ENCODE results near the gene UBE2A. TPM values are rescaled to one million over a fixed set of nuclear protein-coding genes. Genes with fewer than 3 reads are reported as not detected.

Gene UBE2A
- total RNA-seq, 3 donors from 2014 or later (not counting 1 experiment from before 2014, with no cell fraction given), result 88.4 to 125 (median 91.0) TPM

GRCh38 chrX:119565107-119565663 is 9.2 kb upstream of the UBE2A start, which contains the start of gene STEEP1:
TSS of gene STEEP1 (minus strand) at chrX:119565409. CDS start at chrX:119565355, 54 bp downstream.
- H3K27ac Mint-ChIP-seq, result peak within 1 kb of the TSS; percentile 76 to 88
- H3K9me3 Mint-ChIP-seq, result no peaks in the 10 kb centered on the region
- intact Hi-C loops (cut with micrococcal nuclease), result loop anchor here (1.0 kb wide), 1 partner anchor 9 kb away; the partner anchor contains the start of gene UBE2A
- 0% methylated on average over 22 of the region's 27 CpGs for WGBS (ENCODE audit: insufficient coverage)
- peak within 1 kb of the TSS; percentile 81 for H3K4me3 ChIP-seq (ENCODE audit: low read length)
- H3K36me3 ChIP-seq (ENCODE audit: control insufficient read depth, insufficient read depth, low read length), result no peaks in the 10 kb centered on the region
- peaks cover 7 to 12% of the 10 kb centered on the region in 2 donors for H3K4me1 Mint-ChIP-seq
- no peaks in the 10 kb centered on the region for H3K36me3 Mint-ChIP-seq
- no peaks in the 10 kb centered on the region for H3K4me1 ChIP-seq (ENCODE audit: control insufficient read depth, insufficient read depth, low read length)
- DNase-seq, result peak; percentile 82 to 93
- no peaks in the 10 kb centered on the region for H3K27me3 Mint-ChIP-seq (ENCODE audit: low read depth in 2 of 2)
- ATAC-seq, result peak; percentile 95 to 98 (median 96)
- TF ChIP-seq, protein P1, sequence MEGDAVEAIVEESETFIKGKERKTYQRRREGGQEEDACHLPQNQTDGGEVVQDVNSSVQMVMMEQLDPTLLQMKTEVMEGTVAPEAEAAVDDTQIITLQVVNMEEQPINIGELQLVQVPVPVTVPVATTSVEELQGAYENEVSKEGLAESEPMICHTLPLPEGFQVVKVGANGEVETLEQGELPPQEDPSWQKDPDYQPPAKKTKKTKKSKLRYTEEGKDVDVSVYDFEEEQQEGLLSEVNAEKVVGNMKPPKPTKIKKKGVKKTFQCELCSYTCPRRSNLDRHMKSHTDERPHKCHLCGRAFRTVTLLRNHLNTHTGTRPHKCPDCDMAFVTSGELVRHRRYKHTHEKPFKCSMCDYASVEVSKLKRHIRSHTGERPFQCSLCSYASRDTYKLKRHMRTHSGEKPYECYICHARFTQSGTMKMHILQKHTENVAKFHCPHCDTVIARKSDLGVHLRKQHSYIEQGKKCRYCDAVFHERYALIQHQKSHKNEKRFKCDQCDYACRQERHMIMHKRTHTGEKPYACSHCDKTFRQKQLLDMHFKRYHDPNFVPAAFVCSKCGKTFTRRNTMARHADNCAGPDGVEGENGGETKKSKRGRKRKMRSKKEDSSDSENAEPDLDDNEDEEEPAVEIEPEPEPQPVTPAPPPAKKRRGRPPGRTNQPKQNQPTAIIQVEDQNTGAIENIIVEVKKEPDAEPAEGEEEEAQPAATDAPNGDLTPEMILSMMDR (IDR thresholded peaks at IDR 0.05), result no peak
- H3K27ac ChIP-seq (ENCODE audit: low read length), result peak within 1 kb of the TSS; percentile 78
- H3K4me3 Mint-ChIP-seq, result peak within 1 kb of the TSS; percentile 84
- H3K27me3 ChIP-seq (ENCODE audit: control insufficient read depth, insufficient read depth, low read length), result no peaks in the 10 kb centered on the region
- H3K9me3 ChIP-seq (ENCODE audit: control insufficient read depth, insufficient read depth, low read length), result no peaks in the 10 kb centered on the region

DNA sequence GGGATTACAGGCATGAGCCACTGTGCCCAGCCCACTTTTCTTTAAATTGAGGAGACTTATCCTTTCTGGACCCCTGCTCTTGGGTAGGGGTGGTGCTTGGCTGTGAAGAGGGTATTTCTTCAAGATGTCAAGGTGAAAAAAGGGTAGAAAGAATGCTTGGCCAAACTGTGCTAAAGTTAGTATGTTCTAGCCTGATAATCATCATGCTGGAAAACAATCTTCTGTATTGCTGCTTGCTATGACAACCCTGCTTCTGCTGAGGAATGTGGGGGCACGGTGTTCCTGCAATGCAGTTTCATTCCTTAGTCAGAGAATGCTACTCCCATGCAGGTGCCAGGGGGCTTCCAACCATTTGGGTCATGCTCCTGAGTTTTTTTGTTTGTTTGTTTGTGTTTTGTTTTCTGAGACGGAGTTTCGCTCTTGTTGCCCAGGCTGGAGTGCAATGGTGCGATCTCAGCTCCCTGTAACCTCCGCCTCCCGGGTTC is 4.0 kb upstream of the UBE2A start:
- no peak for ATAC-seq
- TF ChIP-seq, protein P1 (IDR thresholded peaks at IDR 0.05), result no peak
- intact Hi-C loops (cut with micrococcal nuclease), result loop anchor here (10.0 kb wide), 1 partner anchor 184 kb away; the partner anchor contains the start of gene SOWAHD
- Mint-ChIP-seq H3K4me1 (peaks cover 0 to 14% of the 10 kb centered on the region in 2 donors), H3K27me3 (ENCODE audit: low read depth in 2 of 2) (peaks cover 0 to 7% of the 10 kb centered on the region in 2 donors), H3K4me3 (no peak overlapping the region), H3K9me3 (no peaks in the 10 kb centered on the region), H3K27ac (no peak overlapping the region), H3K36me3 (no peaks in the 10 kb centered on the region)
- no peaks in the 10 kb centered on the region for H3K27me3 ChIP-seq (ENCODE audit: control insufficient read depth, insufficient read depth, low read length)
- DNase-seq, result no peak
- H3K36me3 ChIP-seq (ENCODE audit: control insufficient read depth, insufficient read depth, low read length), result no peaks in the 10 kb centered on the region
- H3K27ac ChIP-seq (ENCODE audit: low read length), result no peak overlapping the region
- H3K9me3 ChIP-seq (ENCODE audit: control insufficient read depth, insufficient read depth, low read length), result no peaks in the 10 kb centered on the region
- WGBS (ENCODE audit: insufficient coverage), result 97% methylated on average over 6 of the region's 6 CpGs
- no peak overlapping the region for H3K4me3 ChIP-seq (ENCODE audit: low read length)
- H3K4me1 ChIP-seq (ENCODE audit: control insufficient read depth, insufficient read depth, low read length), result peaks cover 8% of the 10 kb centered on the region

DNA sequence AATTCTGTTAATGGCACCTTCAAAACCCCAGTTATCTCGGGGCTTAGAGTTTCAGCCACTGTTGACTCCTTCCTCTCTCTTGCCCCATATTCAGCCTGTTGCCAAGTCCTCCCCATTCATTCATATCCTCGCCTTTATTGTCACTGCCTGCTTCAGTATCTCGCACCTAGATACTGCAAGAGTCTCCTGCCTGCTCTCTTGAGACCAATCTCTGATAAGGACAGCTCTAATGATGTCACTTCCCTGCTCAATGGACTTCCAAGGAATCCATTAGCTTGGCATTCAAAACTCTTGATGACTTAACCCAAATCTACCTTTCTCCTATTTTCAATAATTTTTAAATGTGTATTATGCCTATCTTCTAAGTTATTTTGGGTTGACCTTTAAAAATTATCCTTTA is 1.1 kb upstream of the UBE2A start:
- no peak overlapping the region for H3K4me3 ChIP-seq (ENCODE audit: low read length)
- peaks cover 11% of the 10 kb centered on the region for H3K4me1 ChIP-seq (ENCODE audit: control insufficient read depth, insufficient read depth, low read length)
- no peaks in the 10 kb centered on the region for H3K9me3 ChIP-seq (ENCODE audit: control insufficient read depth, insufficient read depth, low read length)
- Mint-ChIP-seq H3K4me3 (peak overlapping the region; percentile 5), H3K27ac (peak overlapping the region in 1 of 2 donors; percentile 94), H3K4me1 (peaks cover 0 to 14% of the 10 kb centered on the region in 2 donors), H3K9me3 (no peaks in the 10 kb centered on the region), H3K27me3 (ENCODE audit: low read depth in 2 of 2) (peaks cover 0 to 7% of the 10 kb centered on the region in 2 donors), H3K36me3 (no peaks in the 10 kb centered on the region)
- WGBS (ENCODE audit: insufficient coverage), result 78% methylated on average over 3 of the region's 3 CpGs
- H3K36me3 ChIP-seq (ENCODE audit: control insufficient read depth, insufficient read depth, low read length), result no peaks in the 10 kb centered on the region
- H3K27ac ChIP-seq (ENCODE audit: low read length), result no peak overlapping the region
- TF ChIP-seq, protein P1 (IDR thresholded peaks at IDR 0.05), result no peak
- intact Hi-C loops (cut with micrococcal nuclease), result loop anchor here (10.0 kb wide), 1 partner anchor 182 kb away; the partner anchor contains the start of gene SOWAHD
- no peak for DNase-seq
- H3K27me3 ChIP-seq (ENCODE audit: control insufficient read depth, insufficient read depth, low read length), result no peaks in the 10 kb centered on the region
- no peak for ATAC-seq
